Small intestine (tissue), 7 donors: Measurements from ENCODE around the gene CCT4. TPM values are rescaled to one million over a fixed set of nuclear protein-coding genes. Genes with fewer than 3 reads are reported as not detected.
"Not testable (repeated sequence)": the region's sequence is repeated elsewhere in the genome, so short reads cannot be mapped to it uniquely, and the experiment has no call there.

Experiments
- DNase-seq, 2 donors: peaks; one replicate each; pipeline versions ENCODE4 v3.0.0 to v3.0.0-alpha.2; 2013
- FAIRE-seq: peaks from 2 replicates; lab custom pipeline; 2012; peaks lifted over from hg19 to GRCh38; lab: Jason Lieb, UNC
- H3K27ac ChIP-seq, 3 donors: one replicate each; pipeline ENCODE4 v1.5.1; 2013; ENCODE audit warnings: low read length in 2 of 3, mild to moderate bottlenecking in 2 of 3, control low read depth in 1 of 3, inconsistent platforms in 1 of 3, low read depth in 1 of 3, moderate library complexity in 1 of 3
- H3K27me3 ChIP-seq, 3 donors: one replicate each; pipeline ENCODE4 v1.6.1; 2013; ENCODE audit warnings: low read length in 3 of 3, inconsistent platforms in 1 of 3; ENCODE audit not compliant: control insufficient read depth in 3 of 3, insufficient read depth in 3 of 3
- H3K36me3 ChIP-seq, 3 donors: one replicate each; pipeline ENCODE4 v1.6.1; 2013; ENCODE audit warnings: low read length in 3 of 3, inconsistent platforms in 1 of 3, low read depth in 1 of 3, mild to moderate bottlenecking in 1 of 3, moderate library complexity in 1 of 3; ENCODE audit not compliant: control insufficient read depth in 3 of 3, insufficient read depth in 2 of 3
- H3K4me1 ChIP-seq, 3 donors: one replicate each; pipeline ENCODE4 v1.6.1; 2013; ENCODE audit warnings: low read length in 2 of 3, inconsistent platforms in 1 of 3, low read depth in 1 of 3, mild to moderate bottlenecking in 1 of 3, moderate library complexity in 1 of 3; ENCODE audit not compliant: control insufficient read depth in 3 of 3, insufficient read depth in 2 of 3
- H3K4me3 ChIP-seq, 3 donors: one replicate each; pipeline ENCODE4 v1.5.1; 2013; ENCODE audit warnings: low read length in 3 of 3, control low read depth in 1 of 3, inconsistent platforms in 1 of 3, low read depth in 1 of 3, mild to moderate bottlenecking in 1 of 3, moderate library complexity in 1 of 3
- H3K9me3 ChIP-seq, 2 donors: one replicate each; pipeline ENCODE4 v1.6.1; 2013; ENCODE audit warnings: low read depth in 1 of 2, low read length in 1 of 2; ENCODE audit not compliant: control insufficient read depth in 2 of 2, insufficient read depth in 1 of 2
- WGBS, 3 donors: extraction: QIAGEN DNeasy Blood & Tissue Kit; methylation state at CpG; one replicate each; pipeline ENCODE4 v1.1.7; 2013; 5-methylcytosine and 5-hydroxymethylcytosine counted together
- polyA plus RNA-seq, 4 donors: library from polyadenylated mRNA; stranded (reverse) in 3 of 4; unstranded in 1 of 4; fragments of 200-250 nt in 3 of 4; fragments of 120-200 nt in 1 of 4; gene quantifications; one replicate each; pipeline versions ENCODE4 v1.2.1 to v1.2.3, GENCODE V29; 2013
- donor health status: healthy with polysubstance abuse.
- donor health status: control.
- donor health status: control.
- donor health status: Bipolar disorder and iron deficiency.
- donor health status: healthy.

Gene CCT4
- polyA plus RNA-seq, 4 donors: 36.9 to 115 (median 72.3) TPM

DNA sequence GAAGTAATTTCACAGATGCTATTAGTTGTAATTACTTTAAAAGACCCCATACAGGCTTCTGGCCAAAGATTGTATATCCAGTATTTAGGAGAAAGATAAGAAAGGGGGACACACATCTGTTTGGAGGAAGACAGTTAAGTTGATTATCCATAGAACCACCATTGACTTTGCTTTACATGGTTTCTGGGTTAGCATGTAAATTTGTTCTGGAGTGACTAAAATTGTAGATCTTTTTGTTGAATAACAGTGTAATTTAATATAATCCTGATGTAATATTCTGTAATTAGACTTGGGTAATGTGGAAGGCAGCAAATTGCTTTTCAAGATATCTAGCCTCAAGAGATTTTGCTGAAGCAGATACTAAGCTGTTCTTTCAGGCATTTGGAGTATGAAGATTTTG lies 34.3 kb upstream of the CCT4 start:
- no peak for DNase-seq

DNA sequence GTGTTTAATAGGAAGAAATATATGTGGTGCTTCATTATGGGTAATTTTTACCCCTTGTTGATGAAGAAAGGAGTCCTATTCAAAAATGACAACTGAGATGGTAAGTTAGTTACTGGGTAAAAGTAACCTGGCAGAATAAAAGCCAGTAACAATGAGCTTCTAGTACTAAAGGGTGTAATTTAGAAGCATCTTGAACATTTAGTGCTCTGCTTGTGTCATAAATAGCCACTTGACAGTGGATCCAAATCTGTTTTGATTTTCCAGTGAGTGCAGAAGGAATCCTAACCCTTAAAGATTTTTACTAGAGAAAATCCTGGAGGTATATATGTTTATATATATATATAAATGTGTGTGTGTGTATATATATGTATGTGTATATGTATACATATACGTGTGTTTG lies 32.1 kb upstream of the CCT4 start:
- Histone ChIP-seq H3K27ac (no peak overlapping the region), H3K4me1 (no peaks in the 10 kb centered on the region), H3K4me3 (no peak overlapping the region), H3K9me3 (no peaks in the 10 kb centered on the region), H3K27me3 (no peaks in the 10 kb centered on the region), H3K36me3 (peaks cover 0 to 28% (median 0%) of the 10 kb centered on the region in 3 donors)
- DNase-seq (no peak), FAIRE-seq (no peak)
- WGBS, 3 donors: 80 to 100% (median 90%) methylated on average over 1 of the region's 1 CpG

More for the DNA sequence above, 34.3 kb upstream of the CCT4 start:
- Histone ChIP-seq H3K9me3 (peaks cover 0 to 2% of the 10 kb centered on the region in 2 donors), H3K36me3 (peaks cover 0 to 24% (median 0%) of the 10 kb centered on the region in 3 donors), H3K4me1 (no peaks in the 10 kb centered on the region), H3K27ac (no peak overlapping the region), H3K27me3 (no peaks in the 10 kb centered on the region), H3K4me3 (no peak overlapping the region)
- FAIRE-seq: no peak

DNA sequence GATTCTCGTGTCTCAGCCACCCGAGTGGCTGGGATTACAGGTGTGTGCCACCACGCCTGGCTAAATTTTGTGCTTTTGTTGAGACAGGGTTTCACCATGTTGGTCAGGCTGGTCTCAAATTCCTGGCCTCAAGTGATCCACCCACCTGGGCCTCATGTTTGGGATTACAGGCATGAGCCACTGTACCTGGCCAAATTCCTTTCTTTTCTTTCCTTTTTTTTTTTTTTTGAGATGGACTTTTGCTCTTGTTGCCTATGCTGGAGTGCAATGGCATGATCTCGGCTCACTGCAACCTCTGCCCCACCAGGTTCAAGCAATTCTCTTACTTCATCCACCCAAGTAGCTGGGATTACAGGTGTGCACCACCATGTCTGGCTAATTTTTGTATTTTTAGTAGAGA lies 26.3 kb upstream of the CCT4 start:
- not testable (repeated sequence) for H3K9me3 ChIP-seq, H3K4me3 ChIP-seq, H3K27ac ChIP-seq, DNase-seq, H3K27me3 ChIP-seq, H3K4me1 ChIP-seq, FAIRE-seq
- 75 to 85% (median 76%) methylated on average over 4 of the region's 4 CpGs for WGBS, 3 donors
- peaks cover 0 to 14% (median 0%) of the 10 kb centered on the region in 3 donors for H3K36me3 ChIP-seq

DNA sequence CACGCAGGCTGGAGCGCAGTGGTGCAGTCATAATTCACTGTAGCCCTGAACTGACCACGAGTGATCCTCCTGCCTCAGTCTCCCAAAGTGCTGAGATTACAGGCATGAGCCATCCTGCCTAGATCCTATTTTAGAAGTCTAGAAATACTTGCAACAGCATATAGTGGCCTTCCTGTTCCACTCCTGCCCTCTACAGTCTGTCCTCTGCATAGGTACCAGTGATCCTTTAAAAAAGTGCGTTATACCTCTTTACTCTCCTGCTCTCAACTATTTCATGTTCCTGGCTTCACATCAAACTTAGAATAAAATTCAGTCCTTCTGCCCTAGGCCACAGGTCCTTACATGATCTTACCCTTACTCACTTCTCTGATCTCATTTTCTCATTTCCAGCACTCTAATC lies 23.1 kb upstream of the CCT4 start:
- Histone ChIP-seq H3K4me1 (no peaks in the 10 kb centered on the region), H3K27ac (no peak overlapping the region), H3K4me3 (no peak overlapping the region), H3K36me3 (peaks cover 0 to 6% (median 0%) of the 10 kb centered on the region in 3 donors), H3K9me3 (no peaks in the 10 kb centered on the region), H3K27me3 (no peaks in the 10 kb centered on the region)
- DNase-seq (no peak), FAIRE-seq (no peak)
- 94 to 97% (median 96%) methylated on average over 4 of the region's 4 CpGs for WGBS, 3 donors

DNA sequence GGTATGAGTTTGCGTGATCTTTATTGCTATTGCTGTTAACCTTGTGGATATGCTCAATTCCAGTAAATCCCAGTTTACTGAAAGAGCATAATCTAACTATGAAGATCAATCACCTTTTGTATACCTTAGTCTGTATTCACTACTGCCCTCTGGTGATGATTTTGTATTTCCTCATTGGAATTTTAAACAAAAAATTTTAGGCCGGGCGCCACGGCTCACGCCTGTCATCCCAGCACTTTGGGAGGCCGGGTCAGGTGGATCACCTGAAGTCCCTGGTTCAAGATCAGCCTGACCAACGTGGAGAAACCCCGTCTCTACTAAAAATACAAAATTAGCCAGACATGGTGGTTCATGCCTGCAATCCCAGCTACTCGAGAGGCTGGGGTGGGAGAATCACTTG lies 22.1 kb upstream of the CCT4 start:
- Histone ChIP-seq H3K4me1 (no peaks in the 10 kb centered on the region), H3K4me3 (no peak overlapping the region), H3K9me3 (no peaks in the 10 kb centered on the region), H3K27ac (no peak overlapping the region), H3K36me3 (no peaks in the 10 kb centered on the region), H3K27me3 (no peaks in the 10 kb centered on the region)
- WGBS, 3 donors: 55 to 78% (median 67%) methylated on average over 9 of the region's 9 CpGs
- DNase-seq (no peak), FAIRE-seq (no peak)

DNA sequence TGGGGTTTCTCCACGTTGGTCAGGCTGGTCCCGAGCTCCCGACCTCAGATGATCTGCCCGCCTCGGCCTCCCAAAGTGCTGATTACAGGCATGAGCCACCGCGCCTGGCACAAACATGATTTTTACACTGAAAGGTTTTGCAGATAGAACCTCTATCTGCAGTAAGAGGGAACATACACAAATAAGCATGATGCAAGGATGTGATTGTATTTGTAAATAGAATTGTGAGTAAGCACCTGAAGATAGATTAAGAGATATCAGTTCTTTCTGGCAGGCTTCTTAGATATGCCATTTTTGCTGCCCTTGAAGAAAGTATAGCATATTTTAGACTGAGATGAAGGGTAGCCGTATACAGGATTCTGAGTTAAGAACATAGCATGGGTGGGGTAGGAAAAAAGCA lies 20.7 kb upstream of the CCT4 start:
- no peak for DNase-seq
- Histone ChIP-seq H3K4me3 (no peak overlapping the region), H3K9me3 (no peaks in the 10 kb centered on the region), H3K27ac (no peak overlapping the region), H3K36me3 (no peaks in the 10 kb centered on the region), H3K27me3 (no peaks in the 10 kb centered on the region), H3K4me1 (no peaks in the 10 kb centered on the region)
- WGBS, 3 donors: 93 to 96% (median 93%) methylated on average over 8 of the region's 8 CpGs
- no peak for FAIRE-seq

DNA sequence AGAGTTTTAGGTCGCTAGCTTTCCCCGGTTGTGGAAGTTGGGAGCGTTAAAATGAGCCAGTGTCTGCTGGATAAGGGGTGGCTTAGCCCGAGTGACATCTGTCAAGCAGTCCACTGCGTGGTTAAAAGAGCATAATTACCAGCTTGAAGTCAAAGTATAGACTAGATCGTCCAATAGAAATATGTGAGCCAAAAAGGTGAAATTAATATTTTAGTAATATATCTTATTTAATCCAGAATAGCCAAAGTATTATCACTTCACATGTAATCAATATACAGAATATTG lies 17.7 kb upstream of the CCT4 start:
- no peaks in the 10 kb centered on the region for H3K4me1 ChIP-seq
- WGBS, 3 donors: 1% methylated on average over 6 of the region's 6 CpGs
- H3K4me3 ChIP-seq: peak overlapping the region; percentile 60 to 89 (median 83)
- FAIRE-seq (no peak), DNase-seq (no peak)
- no peaks in the 10 kb centered on the region for H3K36me3 ChIP-seq
- no peaks in the 10 kb centered on the region for H3K9me3 ChIP-seq
- no peaks in the 10 kb centered on the region for H3K27me3 ChIP-seq
- peak overlapping the region in 1 of 3 donors; percentile 79 for H3K27ac ChIP-seq

DNA sequence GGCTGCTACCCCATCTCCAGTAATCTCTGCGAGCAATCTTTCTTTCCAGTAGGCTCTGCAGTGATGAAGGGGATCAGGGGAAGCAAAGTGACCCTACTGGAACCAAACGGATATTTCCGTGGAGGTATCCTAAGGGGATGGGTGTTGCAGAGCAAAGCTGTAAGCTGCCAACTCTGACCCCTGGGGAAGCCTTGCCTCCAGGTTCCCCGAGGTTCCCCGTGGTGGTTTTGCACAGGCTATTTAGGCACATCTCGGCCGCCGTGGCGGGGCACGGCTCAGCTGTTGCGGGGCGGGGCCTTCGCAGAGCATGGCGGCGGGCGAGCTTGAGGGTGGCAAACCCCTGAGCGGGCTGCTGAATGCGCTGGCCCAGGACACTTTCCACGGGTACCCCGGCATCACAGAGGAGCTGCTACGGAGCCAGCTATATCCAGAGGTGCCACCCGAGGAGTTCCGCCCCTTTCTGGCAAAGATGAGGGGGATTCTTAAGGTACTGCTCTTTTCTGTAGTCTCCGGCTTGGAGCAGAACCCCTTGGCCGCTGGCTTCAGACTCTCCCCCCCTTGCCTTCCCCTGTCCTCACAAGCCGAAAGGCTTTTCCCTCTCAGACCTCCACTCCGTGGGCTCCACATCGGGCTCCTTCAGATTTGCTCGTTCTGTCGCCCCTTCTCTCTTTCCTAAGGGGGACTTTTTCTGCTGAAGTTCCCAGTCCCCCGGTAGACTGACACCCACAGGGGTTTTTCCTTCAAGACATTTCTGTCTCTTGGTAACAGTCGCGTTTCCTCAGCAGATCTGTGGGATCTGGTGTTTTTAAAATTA lies 17.1 kb upstream of the CCT4 start, which contains the start of gene COMMD1:
Gene COMMD1, plus strand, starts transcription at position 303 of the 814 bp plus-strand sequence. Its CDS starts 5 bp downstream, at position 308.
- Histone ChIP-seq H3K4me1 (no peaks in the 10 kb centered on the region), H3K27ac (peak within 1 kb of the TSS in 2 of 3 donors; percentile 49 to 79), H3K9me3 (no peaks in the 10 kb centered on the region), H3K36me3 (no peaks in the 10 kb centered on the region), H3K4me3 (peak within 1 kb of the TSS; percentile 60 to 89 (median 83)), H3K27me3 (no peaks in the 10 kb centered on the region)
- WGBS, 3 donors: 0 to 1% (median 1%) methylated on average over 29 to 33 of the region's 33 CpGs
- DNase-seq (peak; percentile 81 to 92), FAIRE-seq (no peak)

DNA sequence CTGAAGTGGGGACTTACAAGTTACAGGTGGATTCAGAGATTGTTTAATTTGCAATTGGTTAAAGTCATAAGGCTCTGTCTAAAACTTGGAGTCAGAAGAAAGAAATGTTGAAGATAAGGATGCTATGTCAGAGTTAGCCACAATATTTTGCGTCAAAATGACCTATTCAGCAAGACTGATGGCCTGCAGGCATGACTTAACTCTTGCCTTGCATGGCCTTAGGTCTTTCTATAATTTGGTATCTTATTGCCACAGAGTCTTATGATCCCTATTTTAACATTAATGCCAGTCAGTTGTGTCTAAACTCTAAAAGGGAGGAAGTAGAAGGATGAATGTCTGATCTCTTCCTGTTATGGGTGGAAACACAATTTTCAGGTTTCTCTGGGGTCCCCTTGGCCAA lies 11.8 kb upstream of the CCT4 start:
- Histone ChIP-seq H3K4me1 (no peaks in the 10 kb centered on the region), H3K9me3 (no peaks in the 10 kb centered on the region), H3K36me3 (no peaks in the 10 kb centered on the region), H3K4me3 (no peak overlapping the region), H3K27ac (no peak overlapping the region), H3K27me3 (no peaks in the 10 kb centered on the region)
- 74 to 88% (median 80%) methylated on average over 1 of the region's 1 CpG for WGBS, 3 donors
- FAIRE-seq (no peak), DNase-seq (no peak)
